Vagina (tissue), 2 donors: ENCODE results near the gene CDC25A. TPM values are rescaled to one million over a fixed set of nuclear protein-coding genes. Genes with fewer than 3 reads are reported as not detected.
"Not testable (repeated sequence)": the region's sequence is repeated elsewhere in the genome, so short reads cannot be mapped to it uniquely, and the experiment has no call there.

Source experiments
- DNase-seq, 2 donors: peaks; one replicate each; pipeline ENCODE4 v3.0.0-alpha.2; 2017; ENCODE audit errors: extremely low spot score in 2 of 2
- H3K27ac ChIP-seq: fragments of 200-600 bp; sonication (generic); one replicate; pipeline ENCODE4 v1.5.1; 2019
- H3K27me3 ChIP-seq: fragments of 200-600 bp; sonication (generic); one replicate; pipeline ENCODE4 v1.5.1; 2019
- H3K36me3 ChIP-seq, 2 donors: fragments of 200-600 bp; sonication (generic); one replicate each; pipeline ENCODE4 v1.5.1; 2017 to 2019
- H3K4me1 ChIP-seq: fragments of 200-600 bp; sonication (generic); one replicate; pipeline ENCODE4 v1.5.1; 2019
- H3K4me3 ChIP-seq, 2 donors: fragments of 200-600 bp; sonication (generic); 1 replicate in 1 of 2; 2 replicates in 1 of 2; pipeline ENCODE4 v1.5.1; 2016 to 2019
- H3K9me3 ChIP-seq: fragments of 200-600 bp; sonication (generic); one replicate; pipeline ENCODE4 v1.5.1; 2019
- POLR2A ChIP-seq, 2 donors: fragments of 450-650 bp; IDR thresholded peaks; one replicate each; pipeline ENCODE4 v1.6.1; 2017; ENCODE audit warnings: antibody characterized with exemption in 2 of 2, mild to moderate bottlenecking in 2 of 2, moderate library complexity in 2 of 2
- POLR2AphosphoS5 ChIP-seq, 2 donors: sonication (generic); formaldehyde crosslinking; IDR thresholded peaks; one replicate each; pipeline ENCODE4 v1.9.0; 2017; ENCODE audit warnings: antibody characterized with exemption in 2 of 2, mild to moderate bottlenecking in 2 of 2, low read depth in 1 of 2; ENCODE audit not compliant: insufficient read depth in 1 of 2
- intact Hi-C: fragments of 100-400 bp; cut with DNase I; formaldehyde crosslinking; loops from one replicate; pipeline ENCODE4 v1.15.1; 2023
- total RNA-seq: library from RNA; depleted of rRNA; stranded (reverse); fragments of >200 nt; gene quantifications from one replicate; pipeline ENCODE4 v1.2.3, GENCODE V29; 2016
- TF ChIP-seq, protein P1 (sequence below), 3 experiments: fragments of 450-650 bp in 2 of 3; fragments of 200-600 bp in 1 of 3; sonication (generic) in 1 of 3; IDR thresholded peaks; one replicate each; pipeline ENCODE4 v1.5.1; 2017 to 2019; ENCODE audit warnings: antibody characterized with exemption in 3 of 3, mild to moderate bottlenecking in 2 of 3, moderate library complexity in 2 of 3

CDC25A gene
- total RNA-seq, 1 donor from 2014 or later: 8.8 TPM

DNA sequence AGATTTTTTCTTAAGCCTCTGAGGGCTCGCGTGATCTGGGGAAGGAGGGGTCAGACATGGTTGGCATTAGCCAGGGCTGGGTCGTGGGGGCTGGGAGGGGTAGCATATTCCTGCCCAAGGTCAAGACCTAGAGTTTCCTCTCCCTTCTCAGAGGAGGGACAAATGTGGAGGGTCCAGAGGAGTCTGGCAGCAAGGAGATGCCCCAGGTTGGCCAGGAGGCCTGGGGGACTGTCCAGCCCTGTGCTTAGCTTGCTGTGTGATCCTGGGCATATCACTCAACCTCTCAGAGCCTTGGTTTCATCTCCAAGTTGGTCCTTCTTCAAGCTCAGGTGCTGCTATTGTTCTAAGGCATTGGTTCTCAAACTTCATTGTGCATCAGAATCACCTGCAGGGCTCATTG lies 26.0 kb upstream of the CDC25A start:
- H3K4me3 ChIP-seq: no peak overlapping the region
- intact Hi-C loops: no loop called here
- TF ChIP-seq, protein P1, sequence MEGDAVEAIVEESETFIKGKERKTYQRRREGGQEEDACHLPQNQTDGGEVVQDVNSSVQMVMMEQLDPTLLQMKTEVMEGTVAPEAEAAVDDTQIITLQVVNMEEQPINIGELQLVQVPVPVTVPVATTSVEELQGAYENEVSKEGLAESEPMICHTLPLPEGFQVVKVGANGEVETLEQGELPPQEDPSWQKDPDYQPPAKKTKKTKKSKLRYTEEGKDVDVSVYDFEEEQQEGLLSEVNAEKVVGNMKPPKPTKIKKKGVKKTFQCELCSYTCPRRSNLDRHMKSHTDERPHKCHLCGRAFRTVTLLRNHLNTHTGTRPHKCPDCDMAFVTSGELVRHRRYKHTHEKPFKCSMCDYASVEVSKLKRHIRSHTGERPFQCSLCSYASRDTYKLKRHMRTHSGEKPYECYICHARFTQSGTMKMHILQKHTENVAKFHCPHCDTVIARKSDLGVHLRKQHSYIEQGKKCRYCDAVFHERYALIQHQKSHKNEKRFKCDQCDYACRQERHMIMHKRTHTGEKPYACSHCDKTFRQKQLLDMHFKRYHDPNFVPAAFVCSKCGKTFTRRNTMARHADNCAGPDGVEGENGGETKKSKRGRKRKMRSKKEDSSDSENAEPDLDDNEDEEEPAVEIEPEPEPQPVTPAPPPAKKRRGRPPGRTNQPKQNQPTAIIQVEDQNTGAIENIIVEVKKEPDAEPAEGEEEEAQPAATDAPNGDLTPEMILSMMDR (IDR thresholded peaks at IDR 0.05): no peak

DNA sequence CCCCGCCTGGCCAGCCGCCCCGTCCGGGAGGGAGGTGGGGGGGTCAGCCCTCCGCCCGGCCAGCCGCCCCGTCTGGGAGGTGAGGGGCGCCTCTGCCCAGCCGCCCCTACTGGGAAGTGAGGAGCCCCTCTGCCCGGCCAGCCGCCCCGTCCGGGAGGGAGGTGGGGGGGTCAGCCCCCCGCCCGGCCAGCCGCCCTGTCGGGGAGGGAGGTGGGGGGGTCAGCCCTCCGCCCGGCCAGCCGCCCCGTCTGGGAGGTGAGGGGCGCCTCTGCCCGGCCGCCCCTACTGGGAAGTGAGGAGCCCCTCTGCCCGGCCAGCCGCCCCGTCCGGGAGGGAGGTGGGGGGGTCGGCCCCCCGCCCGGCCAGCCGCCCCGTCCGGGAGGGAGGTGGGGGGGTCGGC lies 23.6 kb upstream of the CDC25A start:
- H3K9me3 ChIP-seq, H3K4me3 ChIP-seq, H3K27me3 ChIP-seq, intact Hi-C loops, DNase-seq, H3K27ac ChIP-seq, H3K36me3 ChIP-seq: not testable (repeated sequence)
- H3K4me1 ChIP-seq: peaks cover 24% of the 10 kb centered on the region

More for the DNA sequence above, 26.0 kb upstream of the CDC25A start:
- Histone ChIP-seq H3K27ac (peak overlapping the region; percentile 85), H3K9me3 (no peaks in the 10 kb centered on the region), H3K36me3 (no peaks in the 10 kb centered on the region), H3K27me3 (no peaks in the 10 kb centered on the region), H3K4me1 (peaks cover 30% of the 10 kb centered on the region)
- DNase-seq: no peak

DNA sequence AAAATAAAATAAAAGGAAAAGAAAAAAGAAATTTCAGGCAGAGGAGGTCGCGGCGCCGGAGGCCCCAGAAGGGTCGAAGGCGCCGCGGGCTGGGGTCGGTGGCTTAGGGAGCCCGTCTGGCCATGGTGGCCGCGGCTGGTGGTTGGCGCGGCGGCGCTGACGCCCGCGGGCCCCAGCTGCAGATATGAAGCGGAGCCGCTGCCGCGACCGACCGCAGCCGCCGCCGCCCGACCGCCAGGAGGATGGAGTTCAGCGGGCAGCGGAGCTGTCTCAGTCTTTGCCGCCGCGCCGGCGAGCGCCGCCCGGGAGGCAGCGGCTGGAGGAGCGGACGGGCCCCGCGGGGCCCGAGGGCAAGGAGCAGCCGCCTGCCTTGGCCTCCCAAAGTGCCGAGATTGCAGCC lies 22.3 kb upstream of the CDC25A start:
- H3K27ac ChIP-seq, H3K27me3 ChIP-seq, H3K36me3 ChIP-seq, DNase-seq, H3K4me3 ChIP-seq, intact Hi-C loops, H3K9me3 ChIP-seq: not testable (repeated sequence)
- H3K4me1 ChIP-seq: peaks cover 14% of the 10 kb centered on the region

DNA sequence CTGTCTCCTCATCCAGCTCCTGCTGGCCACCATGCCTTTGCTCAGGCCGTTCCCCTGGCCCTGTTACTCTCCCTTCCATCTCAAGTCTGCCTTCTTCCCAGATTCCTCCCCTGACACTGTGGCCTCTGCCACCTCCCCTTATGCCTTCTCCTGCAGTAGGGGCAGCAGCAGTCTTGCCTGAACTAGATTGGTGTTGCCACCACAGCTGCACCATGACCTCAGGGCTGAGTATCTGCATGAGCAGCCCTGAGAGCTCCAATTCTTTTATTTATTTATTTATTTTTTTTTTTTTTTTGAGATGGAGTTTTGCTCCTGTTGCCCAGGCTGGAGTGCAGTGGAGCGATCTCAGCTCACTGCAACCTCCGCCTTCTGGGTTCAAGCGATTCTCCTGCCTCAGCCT lies 21.2 kb upstream of the CDC25A start:
- Histone ChIP-seq H3K36me3 (no peaks in the 10 kb centered on the region), H3K27me3 (no peaks in the 10 kb centered on the region), H3K27ac (no peak overlapping the region), H3K9me3 (no peaks in the 10 kb centered on the region), H3K4me1 (peaks cover 3% of the 10 kb centered on the region), H3K4me3 (no peak overlapping the region)
- DNase-seq: no peak
- intact Hi-C loops: no loop called here
- no peak for TF ChIP-seq POLR2AphosphoS5 (IDR thresholded peaks at IDR 0.05; ENCODE audit: insufficient read depth in 1 of 2, low read depth in 1 of 2)
- TF ChIP-seq, protein P1 (IDR thresholded peaks at IDR 0.05): no peak
- TF ChIP-seq POLR2A (IDR thresholded peaks at IDR 0.05): no peak

DNA sequence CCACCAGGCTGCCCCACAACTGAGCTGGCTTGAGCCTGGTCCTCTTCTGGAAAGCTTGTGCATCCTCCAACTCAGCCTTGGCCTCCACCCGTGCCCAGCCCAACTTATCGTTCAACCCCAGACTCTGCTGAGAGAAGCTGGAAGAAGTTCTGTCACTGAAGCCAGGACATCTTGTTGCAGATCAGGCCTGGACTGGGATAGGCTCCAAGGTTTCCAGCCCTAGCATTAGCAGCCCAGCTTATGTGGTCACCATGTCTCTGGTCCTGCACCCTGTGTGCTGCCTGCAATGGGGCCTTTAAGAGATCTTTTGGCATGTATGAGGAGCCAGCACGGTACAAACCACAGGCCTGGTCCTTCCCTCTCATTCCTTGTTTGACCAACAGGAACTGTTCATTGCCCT lies 19.9 kb upstream of the CDC25A start:
- Histone ChIP-seq H3K27me3 (no peaks in the 10 kb centered on the region), H3K9me3 (no peaks in the 10 kb centered on the region), H3K36me3 (no peaks in the 10 kb centered on the region), H3K4me3 (no peak overlapping the region), H3K4me1 (no peaks in the 10 kb centered on the region), H3K27ac (no peak overlapping the region)
- intact Hi-C loops: no loop called here
- TF ChIP-seq POLR2AphosphoS5 (IDR thresholded peaks at IDR 0.05; ENCODE audit: insufficient read depth in 1 of 2, low read depth in 1 of 2) (no peak), POLR2A (IDR thresholded peaks at IDR 0.05) (no peak)
- TF ChIP-seq, protein P1 (IDR thresholded peaks at IDR 0.05): no peak
- no peak for DNase-seq

DNA sequence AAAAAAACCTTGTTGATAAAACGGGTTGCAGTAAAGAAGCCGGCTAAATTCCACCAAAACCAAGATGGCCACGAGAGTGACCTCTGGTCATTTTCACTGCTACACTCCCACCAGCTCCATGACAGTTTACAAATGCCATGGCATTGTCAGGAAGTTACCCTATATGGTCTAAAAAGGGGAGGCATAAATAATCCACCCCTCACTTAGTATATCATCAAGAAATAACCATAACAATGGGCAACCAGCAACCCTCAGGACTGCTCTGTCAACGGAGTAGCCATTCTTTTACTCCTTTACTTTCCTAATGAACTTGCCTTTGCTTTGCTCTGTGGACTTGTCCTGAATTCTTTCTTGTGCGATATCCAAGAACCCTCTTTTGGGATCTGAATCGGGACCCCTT lies 14.4 kb upstream of the CDC25A start:
- no peak overlapping the region for H3K27ac ChIP-seq
- H3K27me3 ChIP-seq: no peaks in the 10 kb centered on the region
- no peak overlapping the region for H3K4me3 ChIP-seq
- H3K36me3 ChIP-seq: no peaks in the 10 kb centered on the region
- no peaks in the 10 kb centered on the region for H3K9me3 ChIP-seq
- TF ChIP-seq POLR2A (IDR thresholded peaks at IDR 0.05): no peak
- TF ChIP-seq, protein P1 (IDR thresholded peaks at IDR 0.05): no peak
- TF ChIP-seq POLR2AphosphoS5 (IDR thresholded peaks at IDR 0.05; ENCODE audit: insufficient read depth in 1 of 2, low read depth in 1 of 2): no peak
- intact Hi-C loops: no loop called here
- no peak for DNase-seq
- H3K4me1 ChIP-seq: no peaks in the 10 kb centered on the region
